Activated naive CD4-positive, alpha-beta T cell treated with anti-CD3 and anti-CD28 coated beads, Interleukin-2, amount 10 ng/mL, durations not matched to agents 7 days and 5 days (primary cell): Measurements from ENCODE around the gene STK32C.

Experiments used
- CTCF ChIA-PET: fragments of 350-600 bp; sonication (Branson Sonifier 250); formaldehyde crosslinking; loops from one replicate; lab custom pipeline; 2021; ENCODE audit warnings: antibody characterized with exemption; lab: Charles Lee
- DNase-seq: peaks from one replicate; pipeline ENCODE4 v3.0.0-alpha.2; 2020
- H3K27ac Mint-ChIP-seq: one replicate; pipeline ENCODE4 v1.8.0; 2021; ENCODE audit warnings: mild to moderate bottlenecking, moderate library complexity, mixed read lengths
- H3K27me3 Mint-ChIP-seq: one replicate; pipeline ENCODE4 v1.8.0; 2021; ENCODE audit warnings: mild to moderate bottlenecking, mixed read lengths
- H3K36me3 Mint-ChIP-seq: one replicate; pipeline ENCODE4 v1.8.0; 2021; ENCODE audit warnings: mixed read lengths
- H3K4me1 Mint-ChIP-seq: one replicate; pipeline ENCODE4 v1.8.0; 2021; ENCODE audit warnings: mixed read lengths
- H3K4me3 Mint-ChIP-seq: one replicate; pipeline ENCODE4 v1.8.0; 2021; ENCODE audit warnings: mild to moderate bottlenecking, moderate library complexity, mixed read lengths
- H3K9me3 Mint-ChIP-seq: one replicate; pipeline ENCODE4 v1.8.0; 2021; ENCODE audit warnings: mixed read lengths

The STK32C gene

DNA sequence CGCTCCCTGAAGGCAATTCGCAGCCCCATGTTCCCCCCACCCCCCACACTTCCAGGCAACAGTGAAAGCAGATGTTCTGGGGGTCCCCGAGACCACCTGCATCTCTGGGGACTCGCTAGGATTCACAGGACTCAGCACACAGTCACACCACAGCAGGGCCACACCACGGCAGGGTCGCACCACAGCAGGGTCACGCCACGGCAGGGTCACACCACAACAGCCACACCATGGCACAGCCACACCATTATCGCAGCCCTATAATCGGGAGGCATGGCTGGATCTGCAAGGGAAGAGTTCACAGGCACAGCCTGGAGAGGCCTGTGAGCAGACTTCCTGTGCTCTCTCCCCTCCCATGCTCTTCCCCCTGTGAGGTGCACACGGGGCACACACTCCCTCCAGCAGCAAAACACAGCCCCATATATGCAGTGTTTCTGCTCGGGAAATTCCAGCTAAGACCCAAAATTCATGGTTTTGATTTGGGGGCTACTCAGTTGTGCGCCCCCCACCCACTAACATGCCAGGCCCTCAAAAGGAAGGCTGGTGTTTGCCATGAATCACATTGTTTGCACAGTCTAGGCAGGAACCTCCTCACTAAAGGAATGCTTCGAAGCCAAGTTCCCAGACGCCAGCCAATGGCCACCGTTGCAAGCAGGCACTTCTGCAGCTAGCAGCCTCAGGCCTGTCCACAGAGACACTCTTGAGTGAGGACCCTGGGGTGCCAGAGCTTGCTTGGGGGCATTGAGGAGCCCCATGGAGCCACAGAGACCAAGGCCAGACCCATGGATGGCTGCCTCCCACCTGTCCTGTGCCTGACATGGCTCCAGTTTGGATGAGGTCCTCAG is 128.0 kb downstream of the STK32C start:
- no peaks in the 10 kb centered on the region for H3K36me3 Mint-ChIP-seq
- peaks cover 56% of the 10 kb centered on the region for H3K27me3 Mint-ChIP-seq
- no peak for DNase-seq
- peaks cover 2% of the 10 kb centered on the region for H3K9me3 Mint-ChIP-seq
- no peak overlapping the region for H3K4me3 Mint-ChIP-seq
- no peak overlapping the region for H3K27ac Mint-ChIP-seq
- CTCF ChIA-PET: no interaction called here
- H3K4me1 Mint-ChIP-seq: peaks cover under 1% of the 10 kb centered on the region

DNA sequence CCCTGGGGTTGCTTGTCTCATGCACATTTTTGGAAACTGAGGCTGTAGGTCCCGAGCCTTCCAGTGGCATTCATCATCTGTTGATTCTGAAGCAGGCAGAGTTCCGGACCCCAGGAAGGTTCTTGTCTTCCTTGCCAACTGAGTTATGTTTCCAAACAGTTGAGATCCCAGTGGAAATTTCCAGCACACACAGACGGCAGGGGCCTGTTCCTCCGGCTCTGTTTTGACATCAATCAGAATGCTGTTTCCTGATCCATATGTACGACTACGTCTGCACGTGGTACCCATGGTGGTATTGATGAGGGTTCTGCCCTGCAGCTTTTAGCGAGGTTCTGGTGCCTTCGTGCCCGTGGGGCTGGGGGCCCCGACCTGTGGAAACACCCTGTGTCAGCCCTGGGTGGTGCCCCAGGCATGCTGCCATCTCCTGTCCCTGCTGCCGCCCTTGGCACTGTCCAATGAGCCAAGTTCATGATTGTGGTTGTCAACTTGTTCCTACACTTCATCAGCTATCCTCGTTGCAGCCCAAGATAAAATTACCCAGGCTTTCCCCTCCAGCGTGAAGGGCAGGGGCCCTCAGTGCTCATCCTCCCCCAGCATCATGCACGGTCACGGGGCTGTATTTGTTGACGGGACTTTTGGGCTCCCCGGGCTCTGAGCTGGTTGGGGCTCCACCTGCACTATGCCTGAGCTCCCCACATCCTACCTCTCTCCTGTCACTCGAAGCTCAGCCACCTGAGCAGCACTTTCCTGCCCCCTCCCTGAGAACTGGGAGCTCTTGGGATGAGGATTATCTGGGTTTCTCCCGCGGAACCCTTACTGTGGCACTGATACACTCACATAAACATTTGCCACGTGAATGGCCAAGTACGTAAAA is 128.8 kb downstream of the STK32C start:
- Mint-ChIP-seq H3K4me3 (no peak overlapping the region), H3K36me3 (no peaks in the 10 kb centered on the region), H3K9me3 (peaks cover 7% of the 10 kb centered on the region), H3K4me1 (no peaks in the 10 kb centered on the region), H3K27me3 (peaks cover 50% of the 10 kb centered on the region), H3K27ac (no peak overlapping the region)
- no peak for DNase-seq
- CTCF ChIA-PET: no interaction called here

DNA sequence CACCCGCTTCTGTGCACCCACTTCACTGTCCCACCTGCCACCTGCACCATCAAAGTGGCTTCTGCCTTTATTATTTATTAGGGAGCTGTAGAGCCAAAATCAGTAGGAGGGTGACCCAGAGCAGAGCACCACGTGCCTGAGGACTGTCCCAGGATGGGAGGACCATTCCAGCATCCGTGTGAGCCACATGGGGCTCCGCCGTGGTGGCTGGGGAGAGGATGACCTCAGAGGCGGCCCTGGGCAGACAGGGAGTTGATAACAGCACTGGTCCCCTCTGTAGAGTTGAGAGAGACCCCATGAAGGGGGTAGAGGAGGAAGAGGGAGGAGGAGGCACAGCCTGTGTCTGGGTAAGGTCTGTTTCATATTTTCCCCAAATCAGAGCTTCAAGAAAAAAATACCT is 129.7 kb downstream of the STK32C start:
- Mint-ChIP-seq H3K4me1 (no peaks in the 10 kb centered on the region), H3K27me3 (peaks cover 47% of the 10 kb centered on the region), H3K4me3 (no peak overlapping the region), H3K9me3 (peaks cover 12% of the 10 kb centered on the region), H3K36me3 (peaks cover 4% of the 10 kb centered on the region), H3K27ac (no peak overlapping the region)
- CTCF ChIA-PET: no interaction called here
- no peak for DNase-seq

DNA sequence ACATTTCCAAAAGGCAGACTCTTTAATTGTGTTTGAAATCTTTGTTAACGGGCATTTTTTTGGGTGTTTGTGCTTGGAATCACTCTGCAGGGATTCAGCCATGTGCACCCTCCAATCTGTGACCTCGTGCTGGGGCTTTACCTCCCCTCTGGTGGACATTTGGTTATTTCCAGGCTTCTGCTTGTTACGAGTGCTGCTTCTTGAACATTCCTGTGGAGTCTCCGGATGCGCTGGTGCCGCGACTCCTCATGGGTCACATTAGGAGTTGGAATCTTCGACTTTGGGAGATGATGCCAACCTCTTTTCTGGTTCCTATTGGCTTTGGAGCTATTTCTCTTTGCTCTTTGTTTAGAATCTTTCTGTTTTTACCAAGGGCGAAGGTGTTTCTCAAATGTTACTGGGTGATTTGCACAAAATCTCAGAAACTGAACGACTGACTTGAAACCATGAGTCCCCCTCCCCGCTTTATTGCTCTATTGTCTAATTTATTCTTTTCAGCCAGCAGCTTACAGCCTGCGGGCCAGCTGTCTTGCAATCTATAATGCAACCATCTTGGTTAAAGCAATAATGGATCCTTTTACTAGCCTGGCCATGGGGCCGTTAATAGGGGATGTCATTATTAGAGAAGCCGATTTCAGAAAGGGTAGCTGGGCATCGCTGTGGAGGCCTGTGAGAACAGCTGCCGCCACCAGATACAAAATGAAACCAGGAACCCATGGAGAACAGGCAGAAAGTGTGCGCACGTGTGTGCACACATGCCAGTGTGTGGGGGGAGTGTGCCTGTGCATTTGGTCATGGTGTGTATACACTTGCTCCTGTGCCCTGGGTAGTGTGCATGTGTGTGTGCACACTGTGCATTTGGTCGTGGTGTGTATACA is 130.9 kb downstream of the STK32C start:
- H3K27ac Mint-ChIP-seq: no peak overlapping the region
- CTCF ChIA-PET: no interaction called here
- peaks cover 12% of the 10 kb centered on the region for H3K9me3 Mint-ChIP-seq
- H3K27me3 Mint-ChIP-seq: peaks cover 39% of the 10 kb centered on the region
- no peaks in the 10 kb centered on the region for H3K4me1 Mint-ChIP-seq
- peaks cover 4% of the 10 kb centered on the region for H3K36me3 Mint-ChIP-seq
- no peak overlapping the region for H3K4me3 Mint-ChIP-seq
- no peak for DNase-seq

DNA sequence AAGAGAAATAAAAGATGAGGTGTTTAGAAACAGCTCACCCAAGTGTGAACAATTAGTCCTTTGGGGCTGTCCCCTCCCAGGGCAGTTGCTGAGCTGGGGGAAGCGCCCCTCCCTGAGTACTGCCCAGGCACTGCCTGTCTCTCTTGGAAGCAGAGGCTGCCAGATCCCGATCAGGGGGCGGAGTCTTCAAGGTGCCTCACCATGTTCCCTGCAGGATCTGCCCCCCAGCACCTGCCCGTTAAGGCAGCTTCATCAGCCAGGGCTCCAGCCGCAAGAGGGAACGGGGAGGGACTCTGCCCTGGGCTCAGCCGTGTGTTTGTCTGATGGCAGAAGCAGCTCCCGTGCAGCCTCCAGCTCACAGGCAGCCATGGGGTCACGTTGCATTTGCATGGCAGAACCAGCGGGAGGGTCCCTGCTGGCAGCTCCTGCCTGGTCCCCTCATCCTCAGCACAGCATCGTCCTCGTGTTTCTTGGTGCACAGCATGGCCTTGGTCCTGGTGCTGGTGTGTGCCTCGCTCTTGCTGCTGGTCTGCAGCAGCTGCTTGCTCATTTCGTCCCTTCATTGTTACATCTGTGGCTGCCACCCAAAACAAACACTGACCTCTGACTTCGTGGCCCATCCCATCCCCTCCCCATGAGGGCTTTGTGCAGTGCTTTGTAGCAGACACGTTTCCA is 131.7 kb downstream of the STK32C start:
- CTCF ChIA-PET: interaction anchor here (1.3 kb wide), 1 partner anchor 33 kb away, joined by 6 read pairs; no protein-coding TSS in a partner anchor
- Mint-ChIP-seq H3K4me1 (no peaks in the 10 kb centered on the region), H3K36me3 (peaks cover 4% of the 10 kb centered on the region), H3K27me3 (peaks cover 37% of the 10 kb centered on the region), H3K9me3 (peaks cover 12% of the 10 kb centered on the region), H3K4me3 (no peak overlapping the region), H3K27ac (no peak overlapping the region)
- no peak for DNase-seq

DNA sequence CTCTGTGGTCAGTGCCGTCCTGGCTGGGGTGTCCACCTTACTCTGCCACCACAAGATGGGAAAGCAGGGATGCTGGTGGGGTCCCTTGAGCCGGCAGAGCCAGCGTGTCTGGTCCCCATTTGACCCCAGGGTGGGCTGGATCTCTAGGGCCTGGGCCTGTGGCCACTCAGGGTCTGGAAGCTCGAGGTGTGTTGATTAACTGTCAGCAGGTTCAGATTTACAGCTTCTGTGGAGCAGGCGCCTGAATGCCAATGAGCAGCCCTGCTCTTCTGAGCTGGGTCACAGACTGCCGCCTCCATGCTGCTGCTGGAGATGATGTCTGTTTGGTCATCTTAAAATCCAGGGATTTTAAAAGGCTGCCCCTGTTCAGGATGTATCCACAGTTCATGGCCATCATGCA is 132.3 kb downstream of the STK32C start:
- Mint-ChIP-seq H3K4me1 (no peaks in the 10 kb centered on the region), H3K9me3 (peaks cover 11% of the 10 kb centered on the region), H3K36me3 (peaks cover 4% of the 10 kb centered on the region), H3K27me3 (peaks cover 41% of the 10 kb centered on the region), H3K4me3 (no peak overlapping the region), H3K27ac (no peak overlapping the region)
- CTCF ChIA-PET: interaction anchor here (1.3 kb wide), 1 partner anchor 33 kb away, joined by 6 read pairs; no protein-coding TSS in a partner anchor
- no peak for DNase-seq

DNA sequence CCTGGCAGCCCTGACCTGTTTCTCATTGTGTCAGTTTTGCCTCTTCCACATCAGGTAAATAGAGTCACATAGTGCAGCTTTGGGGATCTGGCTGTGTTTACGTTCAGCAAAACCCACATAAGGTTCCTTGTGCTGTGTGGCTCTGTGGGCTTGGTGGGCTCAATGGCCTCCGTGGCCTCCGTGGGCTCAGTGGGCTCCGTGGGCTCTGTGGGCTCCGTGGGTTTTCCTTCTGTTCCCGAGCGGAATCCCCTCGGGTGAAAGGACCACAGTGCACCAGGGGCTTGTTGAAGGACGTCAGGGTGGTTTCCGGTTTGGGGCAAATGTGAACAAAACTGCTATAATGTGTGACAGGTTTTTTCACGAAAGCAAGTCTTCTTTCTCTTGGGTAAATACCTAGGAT is 133.5 kb downstream of the STK32C start:
- Mint-ChIP-seq H3K27me3 (peaks cover 39% of the 10 kb centered on the region), H3K4me3 (no peak overlapping the region), H3K27ac (no peak overlapping the region), H3K4me1 (no peaks in the 10 kb centered on the region), H3K36me3 (peaks cover 4% of the 10 kb centered on the region), H3K9me3 (peaks cover 11% of the 10 kb centered on the region)
- DNase-seq: no peak
- CTCF ChIA-PET: no interaction called here

DNA sequence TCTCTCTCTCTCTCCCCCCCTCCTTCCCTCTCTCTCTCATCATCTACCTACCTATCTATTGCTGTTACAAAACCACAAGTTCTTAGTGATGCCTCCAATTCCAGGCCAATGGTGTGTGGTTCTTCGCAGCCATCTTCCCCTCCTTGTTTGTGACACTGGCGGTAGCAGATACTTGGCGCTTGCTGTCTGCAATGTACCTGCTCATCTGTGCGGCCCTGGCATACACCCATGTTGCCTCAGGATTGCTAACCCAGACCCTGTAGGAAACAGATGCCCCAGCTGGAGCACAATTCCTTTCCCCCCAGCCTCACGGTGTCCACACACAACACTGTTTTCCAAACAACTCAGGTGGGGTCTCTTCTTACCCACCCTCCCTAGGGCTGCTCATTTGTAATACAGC is 134.6 kb downstream of the STK32C start:
- H3K36me3 Mint-ChIP-seq: peaks cover 4% of the 10 kb centered on the region
- CTCF ChIA-PET: no interaction called here
- peaks cover 11% of the 10 kb centered on the region for H3K9me3 Mint-ChIP-seq
- no peaks in the 10 kb centered on the region for H3K4me1 Mint-ChIP-seq
- peaks cover 33% of the 10 kb centered on the region for H3K27me3 Mint-ChIP-seq
- H3K4me3 Mint-ChIP-seq: no peak overlapping the region
- no peak for DNase-seq
- H3K27ac Mint-ChIP-seq: no peak overlapping the region

DNA sequence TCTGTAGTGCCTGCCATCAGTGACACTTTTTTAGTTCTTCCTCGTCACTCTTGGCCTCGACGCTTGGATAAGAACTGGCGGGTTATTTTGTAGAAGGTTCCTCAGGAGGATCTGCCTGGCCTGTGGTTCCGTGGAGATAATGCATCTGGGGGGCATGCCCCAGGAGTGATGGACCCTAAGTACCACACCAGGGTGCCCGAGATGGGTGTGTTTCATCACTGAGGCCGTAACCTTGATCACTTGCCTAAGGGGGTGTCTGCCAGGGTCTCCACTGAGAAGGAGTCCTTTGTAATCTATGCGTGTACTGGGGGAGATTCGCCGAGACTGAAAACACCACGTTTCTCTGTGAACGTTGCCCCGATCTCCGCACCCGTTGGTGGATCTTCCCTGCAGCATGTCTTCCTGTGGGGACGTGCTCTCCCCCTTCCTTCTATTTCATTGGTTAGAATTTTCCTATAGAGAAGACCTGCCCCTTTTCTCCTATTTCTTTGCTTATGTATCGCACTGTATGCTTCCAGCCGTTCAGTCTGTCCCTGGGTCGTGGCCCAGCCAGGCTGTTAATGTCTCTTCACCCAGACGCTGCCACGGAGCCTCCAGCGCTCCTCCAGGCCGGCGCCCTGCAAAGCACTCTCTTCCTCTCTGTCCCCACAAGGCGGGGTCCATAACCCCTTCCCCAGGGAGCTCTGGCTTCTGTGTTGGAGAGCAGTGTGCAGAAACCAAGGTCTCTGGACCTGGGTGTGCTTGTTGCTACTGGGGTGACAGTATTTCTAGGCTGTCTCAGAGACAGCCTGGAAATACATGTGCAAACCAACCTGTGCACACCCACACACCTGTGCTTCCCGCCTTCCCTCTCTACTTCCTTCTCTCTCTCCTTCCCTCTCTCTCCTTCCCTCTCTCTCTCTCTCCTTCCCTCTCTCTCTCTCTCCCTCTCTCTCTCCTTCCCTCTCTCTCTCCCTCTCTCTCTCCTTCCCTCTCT is 135.4 kb downstream of the STK32C start:
- peaks cover 11% of the 10 kb centered on the region for H3K9me3 Mint-ChIP-seq
- no peak for DNase-seq
- no peak overlapping the region for H3K27ac Mint-ChIP-seq
- peaks cover 4% of the 10 kb centered on the region for H3K36me3 Mint-ChIP-seq
- H3K4me3 Mint-ChIP-seq: no peak overlapping the region
- CTCF ChIA-PET: no interaction called here
- H3K27me3 Mint-ChIP-seq: peaks cover 27% of the 10 kb centered on the region
- no peaks in the 10 kb centered on the region for H3K4me1 Mint-ChIP-seq

DNA sequence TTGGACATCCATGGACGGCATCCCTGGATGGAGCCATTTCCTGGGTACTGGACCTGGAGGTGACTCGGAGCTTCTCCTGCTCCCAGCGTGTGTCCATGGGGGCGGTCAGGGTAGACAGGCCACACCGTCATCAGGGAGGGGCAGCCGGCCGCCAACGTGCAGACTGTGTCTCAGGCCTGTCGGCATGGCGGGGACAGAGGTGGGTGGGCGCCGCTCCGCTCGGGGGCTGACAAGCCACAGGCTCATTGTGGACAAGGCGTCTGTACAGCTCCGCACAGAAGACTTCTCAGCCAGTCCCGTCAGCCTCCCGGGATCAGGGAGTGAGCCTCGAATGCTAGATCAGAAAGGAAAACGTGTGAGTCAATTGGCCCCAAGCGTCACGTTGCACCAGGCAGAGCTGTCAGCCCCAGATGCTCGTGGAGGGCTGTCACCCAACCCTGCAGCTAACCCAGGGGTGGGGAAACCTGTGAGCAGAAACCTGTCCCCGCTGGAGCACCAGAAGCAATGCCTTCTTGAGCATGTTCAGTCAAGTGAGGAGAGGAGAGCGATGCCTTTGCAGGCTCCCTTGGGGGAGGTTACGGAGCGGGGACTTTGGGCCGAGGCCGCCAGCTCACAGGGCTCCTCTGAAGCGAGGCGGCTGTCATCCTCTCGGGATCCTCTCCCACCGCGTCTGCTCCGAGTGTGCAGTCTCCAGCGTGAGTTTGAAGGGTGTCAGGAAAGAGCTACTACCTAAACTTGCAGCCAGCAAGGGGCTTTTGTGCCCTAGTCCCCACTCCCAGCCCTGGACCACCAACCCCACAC is 137.0 kb downstream of the STK32C start:
- CTCF ChIA-PET: no interaction called here
- H3K27ac Mint-ChIP-seq: no peak overlapping the region
- peaks cover 5% of the 10 kb centered on the region for H3K4me1 Mint-ChIP-seq
- H3K27me3 Mint-ChIP-seq: peaks cover 11% of the 10 kb centered on the region
- H3K4me3 Mint-ChIP-seq: no peak overlapping the region
- H3K36me3 Mint-ChIP-seq: peaks cover 4% of the 10 kb centered on the region
- peaks cover 11% of the 10 kb centered on the region for H3K9me3 Mint-ChIP-seq
- no peak for DNase-seq

DNA sequence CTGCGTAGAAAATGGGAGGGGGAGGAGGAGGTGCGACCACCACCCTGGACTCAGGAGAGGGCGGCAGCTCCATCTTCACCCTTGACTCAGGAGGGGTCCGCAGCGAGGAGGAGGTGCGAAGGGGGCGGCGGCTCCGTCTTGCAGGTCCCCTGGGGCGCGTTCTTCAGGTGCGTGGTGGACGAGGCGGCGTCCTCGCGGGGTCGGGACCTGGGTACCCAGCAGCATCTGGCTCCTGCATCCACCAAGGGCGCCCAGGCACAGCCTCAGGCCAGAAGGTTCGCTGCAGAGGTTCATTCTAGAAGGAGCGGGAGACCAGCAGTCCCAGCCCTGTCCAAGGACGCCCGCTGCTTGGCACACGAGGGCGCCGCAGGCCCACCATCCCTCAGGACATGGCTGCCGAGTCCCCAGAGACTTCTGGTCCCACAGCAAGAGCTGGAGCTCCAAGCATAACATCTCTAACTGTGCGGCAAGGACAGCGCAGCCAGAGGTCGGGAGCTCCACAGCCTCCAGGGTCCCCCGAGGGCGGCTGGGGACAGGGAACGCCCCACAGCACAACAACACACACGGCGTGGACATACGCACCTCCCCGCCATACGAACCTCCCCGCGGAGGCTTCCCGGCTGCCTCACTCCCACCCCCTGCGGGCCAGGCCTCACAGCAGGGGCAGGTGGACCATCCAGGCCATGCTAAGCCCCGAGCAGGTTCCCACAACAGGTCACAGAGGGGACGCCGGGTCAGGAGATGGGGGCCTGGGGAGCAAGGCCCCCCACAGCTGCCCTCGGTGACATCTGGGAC is 137.8 kb downstream of the STK32C start:
- Mint-ChIP-seq H3K36me3 (peaks cover 4% of the 10 kb centered on the region), H3K27ac (no peak overlapping the region), H3K4me1 (peaks cover 5% of the 10 kb centered on the region), H3K4me3 (no peak overlapping the region), H3K27me3 (peaks cover 5% of the 10 kb centered on the region), H3K9me3 (peaks cover 11% of the 10 kb centered on the region)
- no peak for DNase-seq
- CTCF ChIA-PET: no interaction called here
